HG03025 (cell line): ENCODE measurements around the gene LACC1.

Source experiments
- ATAC-seq: cut with Tn5 transposase; IDR thresholded peaks from one replicate; pipeline ENCODE4 v1.9.1; 2021; ENCODE audit warnings: mild to moderate bottlenecking, moderate library complexity; ENCODE audit not compliant: unreplicated experiment, low FRiP score

LACC1 gene

DNA sequence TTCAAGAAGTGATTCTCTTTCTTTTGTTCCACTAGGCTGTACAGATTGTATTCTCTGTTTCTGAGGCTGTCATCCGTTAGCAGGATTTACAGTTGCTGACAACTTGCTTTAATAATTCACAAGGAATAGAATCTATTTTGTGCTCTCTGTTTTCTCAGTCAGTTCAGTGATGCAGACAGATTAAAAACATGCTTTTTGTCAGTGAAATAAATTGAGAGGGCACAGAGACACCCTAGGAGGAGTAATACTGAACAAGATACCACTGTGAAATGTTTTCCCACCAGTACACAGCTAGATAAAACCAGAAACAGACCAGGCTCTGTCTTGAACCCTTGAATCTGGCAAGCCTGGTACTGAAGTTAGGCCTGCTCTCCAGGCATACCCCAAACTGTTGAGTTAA lies 58.7 kb downstream of the LACC1 start:
- no peak for ATAC-seq

DNA sequence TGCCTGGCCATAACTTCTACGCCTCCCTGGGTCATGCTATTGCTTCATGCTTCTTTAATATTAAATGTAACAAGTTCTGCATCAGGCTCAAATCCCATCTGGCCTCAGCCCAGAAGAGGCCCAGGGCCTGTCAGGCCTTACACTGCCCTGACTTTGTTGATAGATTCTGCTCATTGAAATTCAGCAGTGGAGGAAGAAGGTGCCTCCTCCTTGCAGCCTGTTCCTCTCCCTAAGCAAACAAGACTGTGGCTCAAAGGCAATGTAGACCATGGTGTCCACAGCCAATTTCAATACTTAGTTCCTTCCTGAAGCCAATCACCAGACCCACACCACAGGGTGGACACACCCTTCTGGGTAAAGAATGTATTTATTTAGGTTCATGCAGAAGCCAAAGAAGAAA lies 59.4 kb downstream of the LACC1 start:
- ATAC-seq, result no peak

- ATAC-seq, result no peak
Measured at GRCh38 chr13:43942286-43942685, 62.6 kb downstream of the LACC1 start.
